Hepatocyte (in vitro differentiated cells): ENCODE measurements around the gene AKR1D1.

ENCODE experiments used
- CTCF ChIP-seq: fragments of 200-600 bp; sonication (generic); IDR thresholded peaks from 2 replicates; pipeline ENCODE4 v1.5.1; 2016; ENCODE audit warnings: antibody characterized with exemption, mild to moderate bottlenecking; ENCODE audit not compliant: poor library complexity
- EZH2 ChIP-seq: fragments of 200-600 bp; sonication (generic); IDR thresholded peaks from 2 replicates; pipeline ENCODE4 v1.6.1; 2016; ENCODE audit warnings: antibody characterized with exemption, mild to moderate bottlenecking, borderline replicate concordance
- EZH2phosphoT487 ChIP-seq: fragments of 200-600 bp; sonication (generic); IDR thresholded peaks from one replicate; pipeline ENCODE4 v1.6.1; 2018; ENCODE audit warnings: antibody characterized with exemption, mild to moderate bottlenecking, low read depth, moderate library complexity; ENCODE audit not compliant: unreplicated experiment, severe bottlenecking

GRCh38 chr7:138029126-138029525 is 47.1 kb upstream of the AKR1D1 start:
- TF ChIP-seq CTCF (no peak), EZH2 (no peak), EZH2phosphoT487 (no peak)
